SIG-M5 (cell line): ENCODE results near the gene CDH6.

Source experiments
- DNase-seq: peaks from one replicate; lab custom pipeline; 2025; lab: John Stamatoyannopoulos, UW

The CDH6 gene

DNA sequence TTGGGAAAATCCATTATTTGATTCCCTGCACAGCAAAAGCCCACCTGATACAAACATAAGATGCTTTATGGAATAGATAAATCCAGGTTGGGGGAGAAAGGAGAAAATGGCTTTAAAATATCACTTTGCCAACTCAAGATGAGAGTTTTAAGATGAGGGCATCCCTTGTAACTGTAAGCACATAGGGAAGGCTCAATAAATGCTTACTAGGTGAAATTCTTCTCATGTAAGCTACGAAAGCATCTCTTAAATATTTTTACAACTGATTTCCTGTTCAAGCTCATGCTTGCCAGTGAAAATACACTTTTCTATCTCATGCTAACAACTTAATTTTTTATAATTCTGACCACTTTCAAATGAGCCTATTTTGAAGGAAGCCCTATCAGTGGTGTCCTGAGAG is 11.5 kb downstream of the CDH6 start:
- DNase-seq = no peak

DNA sequence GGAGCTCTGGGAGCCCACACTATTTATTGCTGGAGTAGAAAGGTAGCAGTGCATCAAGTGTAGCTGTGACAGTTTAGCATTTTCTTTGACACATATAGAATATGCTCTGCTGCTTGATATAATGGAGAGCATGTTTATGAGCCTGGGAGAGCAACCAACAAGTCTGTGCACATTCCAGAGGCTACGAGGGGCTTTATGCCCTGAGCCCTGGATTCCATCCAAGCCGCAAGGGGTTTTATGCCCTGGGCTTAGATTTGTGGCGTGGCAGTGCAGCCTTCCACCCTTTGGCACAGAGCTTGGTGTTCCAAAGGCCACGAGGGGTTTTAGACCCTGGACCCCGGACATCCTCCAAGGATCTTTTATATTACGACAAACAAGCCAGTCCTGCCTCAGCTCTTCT is 14.6 kb downstream of the CDH6 start:
- no peak for DNase-seq

DNA sequence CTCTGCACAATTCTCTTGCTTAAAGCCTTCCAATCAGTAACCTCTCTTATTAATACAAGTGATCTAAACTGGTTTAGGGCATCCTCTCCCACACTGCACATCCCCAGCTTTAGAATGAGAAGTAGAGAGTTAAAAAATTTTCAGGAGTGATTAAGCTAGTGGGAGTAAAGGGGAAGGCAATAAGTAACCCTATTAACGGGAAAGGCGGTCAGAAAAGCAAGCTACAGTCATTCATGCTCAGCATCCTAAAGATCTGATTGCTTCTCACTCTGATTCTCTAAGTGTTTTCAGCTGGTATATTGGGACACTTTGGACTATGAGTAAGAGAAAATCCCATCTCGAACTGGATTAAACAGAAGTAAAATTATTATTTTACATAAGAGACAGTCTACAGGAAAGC is 15.8 kb downstream of the CDH6 start:
- DNase-seq = no peak

DNA sequence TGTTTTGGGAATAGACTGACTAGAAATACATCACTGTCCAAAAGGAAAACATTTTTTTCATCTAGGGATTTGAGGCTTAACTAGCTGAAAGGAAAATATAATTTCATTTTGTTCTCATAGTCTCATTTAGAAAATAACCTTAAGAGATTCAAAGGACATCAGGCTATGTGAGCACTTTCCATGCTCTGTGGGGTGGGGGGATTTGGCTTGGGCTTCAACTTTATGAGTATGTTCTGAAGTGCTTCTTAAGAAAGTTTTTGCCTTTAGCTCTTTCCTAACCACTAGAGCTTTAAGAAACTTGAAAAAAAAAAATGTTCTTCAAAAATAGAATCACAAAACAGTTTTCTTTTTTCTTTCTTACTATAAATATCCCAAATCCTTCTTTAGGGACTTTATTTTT is 17.6 kb downstream of the CDH6 start:
- DNase-seq = no peak

DNA sequence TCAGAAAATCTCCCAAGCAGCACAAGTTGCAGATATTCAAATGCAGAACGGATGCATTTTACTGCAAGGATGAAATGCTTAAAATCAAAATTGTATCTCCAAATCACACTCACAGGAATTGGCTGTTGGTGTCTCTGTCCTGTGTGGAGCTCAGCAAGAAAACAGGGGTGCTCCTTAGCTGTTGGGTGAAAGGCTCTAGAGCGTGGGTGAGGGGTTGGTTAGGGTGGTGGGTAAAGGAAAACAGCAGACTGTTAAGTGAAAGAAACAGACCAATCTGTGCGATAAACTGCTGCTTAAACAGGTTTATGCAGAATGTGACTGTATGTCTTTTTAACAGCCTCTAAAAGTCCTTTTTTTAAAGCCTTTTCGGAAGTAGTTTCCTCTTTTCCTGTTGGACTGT is 19.8 kb downstream of the CDH6 start:
- no peak for DNase-seq

DNA sequence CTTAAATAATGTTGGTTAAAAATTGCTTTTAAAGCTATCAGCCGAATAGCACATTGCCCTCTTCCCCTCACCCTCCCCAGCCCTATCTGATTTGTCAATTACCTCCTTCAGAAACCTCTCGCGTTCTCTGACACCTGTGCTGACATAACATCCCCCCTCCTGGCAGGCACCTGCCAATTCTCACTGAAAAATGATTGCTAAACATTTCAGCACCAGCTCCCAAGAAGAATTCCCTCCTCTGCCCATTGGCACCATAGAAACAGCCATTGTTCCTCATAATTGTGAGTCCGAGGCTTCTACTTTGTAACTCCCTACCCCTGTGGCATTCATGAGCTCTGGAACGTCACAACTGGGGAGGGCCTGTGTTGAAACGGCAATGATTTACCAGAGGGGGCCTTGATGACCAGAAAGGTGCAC is 20.2 kb downstream of the CDH6 start:
- DNase-seq = no peak

DNA sequence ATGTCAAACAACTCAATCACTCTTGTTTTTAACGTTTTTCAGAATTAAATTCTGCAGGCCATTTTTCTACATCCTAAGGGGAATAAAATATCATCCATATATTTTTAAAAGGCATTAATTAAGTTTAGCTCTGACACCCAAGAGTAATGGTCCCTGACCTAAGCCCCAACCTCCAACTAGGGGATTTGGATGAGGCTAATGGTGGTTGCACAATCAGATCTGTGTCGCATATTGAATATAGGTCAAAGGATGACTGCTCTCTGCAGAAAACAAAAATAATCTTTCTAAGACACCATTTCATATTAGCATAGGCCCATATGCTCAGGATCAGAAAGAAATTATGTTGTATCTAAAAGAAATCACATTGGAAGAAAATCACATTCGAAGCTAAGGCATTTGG is 20.7 kb downstream of the CDH6 start:
- DNase-seq = no peak

DNA sequence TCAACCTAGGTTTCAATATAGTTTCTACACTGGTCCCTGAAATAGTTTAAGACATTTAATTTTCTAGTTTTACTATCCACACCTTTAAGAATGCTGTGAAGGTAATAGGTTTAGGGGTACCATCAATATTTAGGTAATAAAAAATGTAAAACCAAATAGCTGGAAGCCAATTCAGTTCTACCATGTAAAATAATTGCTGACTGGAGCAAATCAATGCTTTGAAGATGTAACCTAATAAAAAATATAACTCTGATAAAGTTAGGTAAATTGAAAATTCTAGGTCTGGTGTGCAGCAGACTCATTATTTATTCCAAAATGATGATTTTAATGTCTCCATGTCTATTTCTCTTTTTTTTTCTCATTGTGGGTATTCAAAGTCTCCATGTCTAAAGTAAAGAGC is 21.8 kb downstream of the CDH6 start:
- no peak for DNase-seq

DNA sequence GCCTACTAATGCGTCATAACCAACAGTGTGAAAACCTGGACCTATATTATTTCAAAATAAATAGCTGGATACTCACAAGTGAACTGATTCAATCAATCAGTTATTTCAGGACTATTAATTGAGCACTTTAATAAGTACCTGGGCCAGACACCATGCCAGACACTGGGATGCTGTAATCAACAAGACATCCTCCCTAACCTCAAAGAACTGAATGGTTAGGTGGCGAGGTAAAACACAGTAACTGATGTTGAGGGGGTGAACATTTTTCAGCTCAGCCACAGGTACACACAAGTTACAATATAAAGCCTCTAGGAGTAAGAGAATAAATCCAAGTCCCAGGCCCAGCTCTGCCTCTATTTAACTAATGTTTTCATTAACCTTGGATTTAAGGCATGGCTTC is 24.0 kb downstream of the CDH6 start:
- DNase-seq = no peak

DNA sequence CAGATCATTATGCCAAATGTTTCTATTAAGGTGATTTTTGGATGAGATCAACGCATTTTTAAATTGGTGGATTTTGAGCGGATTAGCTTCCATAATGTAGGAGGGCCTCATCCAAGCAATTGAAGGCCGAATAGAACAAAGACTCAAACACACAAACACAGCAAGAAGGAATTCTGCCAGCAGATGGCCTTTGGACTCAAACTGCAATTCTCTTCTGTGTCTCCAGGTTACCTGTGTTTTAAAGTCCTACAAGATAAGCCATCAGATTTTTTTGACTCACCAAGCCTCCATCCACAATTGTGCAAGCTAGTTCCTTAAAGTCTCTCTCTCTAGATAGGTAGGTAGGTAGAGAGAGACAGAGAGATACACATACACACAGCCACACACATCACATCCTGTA is 25.5 kb downstream of the CDH6 start:
- DNase-seq = no peak

DNA sequence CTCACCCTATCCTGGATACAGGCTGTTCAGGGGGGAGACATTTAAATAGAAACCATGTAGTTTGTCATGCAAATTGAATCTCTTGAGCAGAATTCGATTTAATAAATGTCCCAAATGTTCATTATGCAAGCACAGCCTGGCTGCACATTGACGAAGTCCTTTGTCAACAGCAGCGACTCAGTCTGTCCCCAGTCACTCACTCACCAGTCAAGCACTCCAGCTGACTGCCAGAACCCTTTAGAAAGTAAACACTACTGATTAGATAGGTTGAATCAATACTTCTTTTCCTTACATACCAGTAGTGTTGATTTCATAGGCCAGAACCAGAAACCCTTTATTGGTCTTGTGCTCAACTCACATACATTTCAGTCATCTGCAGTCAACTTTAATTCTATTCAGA is 27.5 kb downstream of the CDH6 start:
- DNase-seq = no peak

DNA sequence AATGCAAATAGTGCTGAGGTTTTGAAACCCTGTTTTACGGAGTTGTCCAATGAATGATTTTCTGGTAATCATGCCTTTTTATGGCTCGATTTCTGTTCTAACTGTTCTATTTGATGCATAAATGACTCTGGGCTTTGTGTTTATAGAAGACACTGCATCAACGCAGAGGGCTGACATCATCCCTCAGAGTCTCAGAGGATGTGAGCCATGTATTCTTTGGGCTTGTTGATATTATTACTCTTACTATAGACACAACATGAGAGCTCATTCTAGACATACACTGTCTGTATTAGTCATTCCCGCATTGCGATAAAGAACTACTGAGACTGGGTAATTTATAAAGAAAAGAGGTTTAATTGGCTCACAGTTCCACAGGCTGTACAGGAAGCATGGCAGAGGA is 31.6 kb downstream of the CDH6 start:
- no peak for DNase-seq

DNA sequence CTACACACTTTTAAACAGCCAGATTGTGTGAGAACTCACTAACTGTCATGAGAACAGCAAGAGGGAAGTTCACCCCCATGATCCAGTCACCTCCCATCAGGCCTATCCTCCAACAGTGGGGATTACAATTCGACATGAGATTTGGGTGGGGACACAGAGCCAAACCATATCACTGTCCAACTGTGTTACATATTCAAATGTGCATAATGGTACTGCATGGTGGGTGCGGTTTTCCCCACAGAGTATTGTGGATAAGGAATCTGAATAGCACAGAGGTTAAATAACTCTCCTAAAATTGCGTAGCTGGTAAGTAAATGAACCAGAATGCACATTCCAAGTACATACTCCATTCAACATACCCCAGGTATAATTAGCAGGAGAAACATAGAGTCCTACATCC is 32.1 kb downstream of the CDH6 start:
- DNase-seq = no peak

DNA sequence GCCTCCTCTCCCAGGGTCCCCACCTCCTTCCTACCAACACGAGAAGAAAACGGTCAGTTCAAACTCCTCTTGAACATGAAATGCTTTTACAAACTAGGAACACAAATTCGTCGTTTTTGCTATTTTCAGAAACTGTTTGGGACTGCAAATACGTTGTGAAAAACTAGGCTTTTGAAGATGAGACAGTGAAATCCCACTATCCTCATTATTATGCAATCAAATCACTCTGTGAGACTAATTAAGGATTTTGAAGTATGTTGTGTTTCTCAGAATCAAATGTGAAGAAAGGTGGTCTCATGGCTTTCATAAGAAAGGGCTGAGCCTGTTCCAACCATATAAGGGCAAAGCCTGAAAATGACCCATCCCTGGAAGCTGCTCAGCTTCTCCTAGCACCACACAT is 33.2 kb downstream of the CDH6 start:
- DNase-seq = no peak

DNA sequence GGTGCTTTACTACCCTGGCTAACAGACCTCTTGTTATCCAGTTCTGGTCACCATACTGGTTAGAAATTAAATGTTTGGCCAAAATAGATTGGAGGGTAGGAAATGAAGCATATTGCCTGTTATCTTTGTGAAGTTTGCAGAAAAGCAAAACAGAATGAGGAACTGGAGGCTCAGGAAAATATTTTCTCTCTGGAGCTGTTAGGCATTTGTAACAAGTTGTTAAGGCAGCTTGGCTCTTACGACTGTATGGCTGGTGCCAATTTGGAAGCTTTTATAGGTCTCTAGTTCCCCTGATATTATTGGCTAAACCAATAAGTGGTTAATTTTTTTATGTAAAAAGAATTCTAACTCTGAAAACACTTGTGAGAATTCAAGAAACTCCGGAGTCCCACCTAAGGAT is 35.8 kb downstream of the CDH6 start:
- no peak for DNase-seq

DNA sequence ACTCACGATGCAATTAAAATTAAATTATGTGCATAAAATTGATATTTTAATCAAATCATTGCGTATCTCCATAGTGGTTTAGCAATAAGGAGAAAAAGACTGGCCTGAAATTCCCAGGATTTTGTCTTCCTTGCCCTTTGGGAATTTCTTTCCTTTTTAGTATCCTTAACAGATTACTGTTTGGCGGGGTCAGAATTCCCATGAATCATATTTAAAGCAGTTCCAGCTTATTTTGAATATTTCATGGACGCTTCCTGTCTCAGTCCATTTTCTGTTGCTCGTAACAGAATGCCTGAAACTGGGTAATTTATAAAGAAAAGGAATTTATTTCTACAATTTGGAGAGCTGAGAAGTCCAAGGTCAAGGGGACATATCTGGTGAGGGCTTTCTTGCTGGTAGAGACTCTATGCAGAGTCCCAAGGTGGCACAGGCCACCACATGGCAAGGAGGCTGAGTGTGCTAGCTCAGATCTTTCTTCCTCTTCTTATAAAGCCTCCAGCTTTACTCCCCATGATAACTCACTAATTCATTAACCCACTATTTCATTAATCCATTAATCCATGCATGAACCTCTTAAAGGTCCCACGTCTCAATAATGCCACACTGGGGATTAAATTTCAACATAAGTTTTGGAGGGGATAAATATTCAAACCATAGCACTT is 37.8 kb downstream of the CDH6 start:
- DNase-seq = no peak

DNA sequence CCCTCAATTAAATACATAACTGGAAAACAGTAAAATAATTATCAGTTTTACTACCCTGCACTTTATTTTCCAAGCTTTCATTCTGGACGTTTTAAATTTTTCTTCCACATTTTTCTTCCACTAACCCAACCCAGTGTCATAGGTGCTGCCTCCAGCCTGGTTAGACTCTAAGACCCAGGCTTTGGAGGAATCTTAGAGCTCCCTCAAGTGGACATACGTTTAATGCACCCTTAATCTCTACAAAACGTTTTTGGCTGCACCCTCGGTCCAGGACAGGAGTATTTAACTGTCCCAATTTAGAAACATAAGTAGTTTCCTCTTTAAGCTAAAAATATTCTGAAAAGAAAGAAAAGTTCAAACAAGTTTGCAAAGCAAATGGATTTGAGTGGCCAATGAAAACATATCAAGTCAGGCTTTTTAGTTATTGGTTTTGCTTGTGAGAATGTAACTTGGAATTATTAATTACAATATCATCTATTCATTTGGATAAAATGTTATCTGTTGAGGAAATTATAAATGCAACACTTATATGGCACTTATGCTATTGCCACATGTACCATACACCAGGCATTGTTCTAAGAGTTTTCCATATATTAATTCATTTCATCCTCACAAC is 38.9 kb downstream of the CDH6 start:
- no peak for DNase-seq

DNA sequence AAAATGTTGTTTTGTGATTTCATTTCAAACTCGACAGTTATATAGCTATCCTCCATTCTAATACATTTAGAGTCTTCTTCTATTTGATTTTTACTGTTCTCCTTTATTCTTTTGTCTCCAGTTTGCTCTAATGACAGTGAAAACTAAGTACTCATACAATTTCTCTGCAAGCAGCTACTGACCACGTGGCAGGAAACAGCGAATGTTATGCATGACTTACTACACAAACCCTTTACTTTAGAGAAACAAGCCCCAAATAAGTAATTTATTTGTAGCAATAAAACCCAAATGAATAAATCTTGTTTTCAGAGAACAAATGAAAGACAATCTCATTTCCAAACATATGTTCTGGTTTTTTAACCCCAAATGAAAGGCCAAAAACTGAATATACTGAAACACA is 41.9 kb downstream of the CDH6 start:
- DNase-seq = no peak

DNA sequence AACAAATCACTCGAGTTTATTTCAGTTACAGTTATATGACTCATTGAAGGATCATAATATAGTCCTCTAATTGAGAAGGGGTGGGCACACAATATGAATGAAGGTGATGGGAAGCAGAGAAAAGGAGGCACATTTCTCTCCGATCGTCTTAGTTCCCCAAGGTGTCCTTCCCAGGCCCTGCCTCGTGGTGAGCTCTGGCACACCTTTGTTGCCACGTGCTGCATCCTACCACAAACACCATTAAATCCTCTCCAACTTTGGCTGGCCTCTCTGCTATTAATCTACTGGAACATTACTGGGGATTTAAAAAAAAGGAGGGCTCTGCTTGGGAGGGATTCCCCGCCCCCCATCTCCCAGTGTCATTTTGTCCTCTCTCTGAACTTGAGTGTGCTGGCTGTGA is 42.9 kb downstream of the CDH6 start:
- DNase-seq = no peak

DNA sequence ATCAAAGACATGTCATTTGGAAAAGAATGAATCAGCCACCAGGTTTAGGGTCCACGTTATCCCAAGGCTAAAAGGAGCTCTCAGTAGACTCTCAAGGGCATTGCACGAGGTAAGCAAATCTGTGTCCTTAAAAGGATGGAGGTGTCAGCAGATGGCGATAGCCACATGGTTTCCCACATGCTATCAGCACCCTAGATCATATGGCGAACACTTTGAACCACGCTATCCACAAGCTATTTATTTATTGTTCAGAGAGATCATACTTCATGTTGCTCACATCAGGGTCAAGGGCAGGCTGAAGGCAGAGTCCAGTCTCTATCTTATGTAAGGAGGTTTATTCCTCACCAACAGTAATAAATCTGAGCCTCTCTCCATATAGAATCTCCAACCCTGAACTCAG is 43.7 kb downstream of the CDH6 start:
- DNase-seq = no peak

DNA sequence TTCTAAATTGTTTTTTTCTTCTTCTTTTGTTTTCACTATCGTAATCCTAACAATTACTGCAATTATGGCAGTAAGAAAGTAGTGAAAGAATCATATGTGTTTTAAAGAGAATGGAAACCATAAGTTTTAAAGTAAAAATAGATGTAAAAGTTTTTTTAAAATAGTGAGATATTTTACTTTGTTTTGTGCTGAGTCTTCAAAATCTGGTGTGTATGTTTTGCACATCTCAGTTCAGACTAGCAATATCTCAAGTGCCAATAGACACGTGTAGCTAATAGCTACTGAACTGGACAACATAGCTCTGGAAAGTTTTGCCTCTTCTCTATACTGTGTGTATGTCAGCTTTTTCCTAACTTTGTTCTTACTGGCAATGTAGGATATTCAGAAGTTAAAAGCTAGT is 45.0 kb downstream of the CDH6 start:
- DNase-seq = no peak

DNA sequence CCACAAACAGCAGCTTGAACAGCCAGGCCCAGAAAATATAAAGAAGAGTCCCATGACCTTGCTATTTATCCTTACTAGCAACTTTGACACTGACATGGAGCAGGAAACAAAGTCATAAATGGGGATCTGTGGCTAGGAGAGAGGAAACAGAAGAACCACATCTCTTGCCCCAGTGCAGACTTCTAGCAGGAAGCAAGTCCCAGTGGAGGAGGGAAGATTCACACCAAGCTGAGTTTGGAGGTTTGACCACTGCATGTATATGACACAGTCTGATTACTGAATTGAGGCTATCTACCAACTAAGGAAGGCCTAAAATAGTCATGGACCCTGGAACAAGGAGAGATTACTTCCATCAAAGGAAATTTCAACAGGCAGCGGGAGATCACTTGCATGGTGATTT is 51.4 kb downstream of the CDH6 start:
- DNase-seq = no peak

DNA sequence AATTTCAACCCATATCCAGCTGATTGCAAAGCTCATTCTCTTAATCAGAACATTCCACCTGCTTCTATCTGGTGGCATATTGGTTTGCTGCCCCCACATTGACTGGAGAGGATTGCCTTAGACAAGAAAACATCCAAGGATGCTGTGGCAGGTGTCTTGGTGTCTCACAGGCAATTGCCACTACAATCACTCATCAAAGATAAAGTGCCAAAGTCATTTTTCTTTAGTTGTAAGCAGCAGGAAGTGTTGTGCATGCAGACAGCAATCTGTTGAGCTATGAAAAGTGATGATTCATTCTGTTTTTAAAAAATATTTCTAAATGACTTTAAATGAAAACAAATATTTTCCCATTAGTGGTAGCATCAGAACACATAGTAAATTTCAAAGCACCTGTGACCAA is 53.9 kb downstream of the CDH6 start:
- DNase-seq = no peak

DNA sequence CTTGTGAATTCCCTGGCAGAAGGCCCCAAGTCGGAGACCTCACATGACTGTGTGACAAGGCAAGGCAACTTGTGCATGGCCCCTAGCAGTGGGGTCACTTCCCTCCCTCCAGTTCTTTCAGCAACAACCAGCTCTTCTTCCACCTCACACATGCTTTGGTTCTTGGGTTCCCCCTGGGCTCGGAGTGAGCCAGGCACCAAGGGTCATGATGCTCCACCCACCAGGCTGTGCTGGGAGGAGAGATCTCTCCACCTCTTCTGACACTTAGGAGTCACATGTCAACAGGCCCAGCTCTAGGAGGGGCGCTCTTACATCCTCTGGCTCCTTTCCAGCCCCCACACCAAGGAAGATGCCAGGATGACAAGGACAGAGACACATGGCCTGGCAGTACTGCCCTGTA is 56.7 kb downstream of the CDH6 start:
- no peak for DNase-seq
